LHCN-M2 (cell line): ENCODE data around the gene GDI2. TPM values are rescaled to one million over a fixed set of nuclear protein-coding genes. Genes with fewer than 3 reads are reported as not detected.
"Not testable (repeated sequence)": the region's sequence is repeated elsewhere in the genome, so short reads cannot be mapped to it uniquely, and the experiment has no call there.

ENCODE experiments used
- DNase-seq: peaks from one replicate; pipeline ENCODE4 v3.0.0-alpha.2; 2012; ENCODE audit warnings: low read depth
- total RNA-seq: library from RNA; depleted of rRNA; stranded (reverse); fragments of >200 nt; gene quantifications from 2 replicates; pipeline ENCODE4 v1.2.3, GENCODE V29; 2014

GDI2 gene
- total RNA-seq, 1 experiment from 2014 or later, result 341 TPM

DNA sequence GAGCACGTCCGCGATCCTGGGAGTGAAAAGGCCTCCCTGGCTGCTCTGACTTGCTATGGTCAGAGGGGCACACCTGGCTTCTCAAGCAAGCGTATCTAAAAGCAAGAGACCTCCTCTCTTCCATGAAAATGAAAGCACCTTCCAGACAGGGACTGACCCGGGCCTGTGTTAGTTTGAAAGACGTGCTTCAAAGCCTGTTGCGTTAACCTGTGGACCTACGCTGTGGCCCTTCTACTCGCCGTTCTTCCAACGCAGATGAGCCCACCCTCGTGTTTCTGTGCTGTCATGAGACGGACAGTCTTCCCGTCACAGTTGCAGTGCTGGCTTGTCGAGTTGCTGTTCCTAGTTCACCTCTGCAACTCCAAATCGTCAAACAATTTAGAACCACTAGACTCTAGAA is 15.5 kb upstream of the GDI2 start:
- DNase-seq, result no peak

DNA sequence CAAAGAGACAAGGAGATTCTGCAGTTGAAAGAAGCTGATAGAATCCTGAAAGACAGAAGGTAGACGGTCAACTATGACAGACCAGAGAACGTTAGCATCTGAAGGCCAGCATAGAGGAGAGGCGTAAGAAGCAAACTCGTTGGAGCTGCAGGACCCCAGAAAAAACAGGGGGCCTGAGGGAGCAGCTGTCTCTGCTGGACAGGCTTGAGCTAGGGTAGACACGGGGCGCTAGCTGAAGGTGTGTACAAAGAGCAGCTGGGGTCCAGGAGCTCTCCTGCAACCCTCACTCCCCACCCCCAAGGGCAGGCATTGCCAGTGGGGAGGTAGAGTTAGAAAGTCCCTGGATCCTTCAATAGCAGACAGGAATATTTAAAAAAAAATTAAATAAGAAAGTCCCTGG is 14.6 kb upstream of the GDI2 start:
- no peak for DNase-seq

DNA sequence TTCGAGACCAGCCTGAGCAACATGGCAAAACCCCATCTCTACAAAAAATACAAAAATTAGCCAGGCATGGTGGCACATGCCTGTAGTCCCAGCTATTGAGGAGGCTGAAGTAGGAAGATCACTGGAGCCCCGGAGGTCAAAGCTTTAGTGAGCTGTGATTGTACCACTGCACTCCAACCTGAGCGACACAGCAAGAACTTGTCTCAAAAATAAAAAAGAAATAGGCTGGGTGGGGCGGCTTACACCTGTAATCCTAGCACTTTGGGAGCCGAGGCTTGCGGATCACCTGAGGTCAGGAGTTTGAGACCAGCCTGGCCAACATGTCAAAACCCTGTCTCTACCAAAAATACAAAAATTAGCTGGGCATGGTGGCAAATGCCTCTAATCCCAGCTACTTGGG is 13.3 kb upstream of the GDI2 start:
- DNase-seq, result not testable (repeated sequence)

DNA sequence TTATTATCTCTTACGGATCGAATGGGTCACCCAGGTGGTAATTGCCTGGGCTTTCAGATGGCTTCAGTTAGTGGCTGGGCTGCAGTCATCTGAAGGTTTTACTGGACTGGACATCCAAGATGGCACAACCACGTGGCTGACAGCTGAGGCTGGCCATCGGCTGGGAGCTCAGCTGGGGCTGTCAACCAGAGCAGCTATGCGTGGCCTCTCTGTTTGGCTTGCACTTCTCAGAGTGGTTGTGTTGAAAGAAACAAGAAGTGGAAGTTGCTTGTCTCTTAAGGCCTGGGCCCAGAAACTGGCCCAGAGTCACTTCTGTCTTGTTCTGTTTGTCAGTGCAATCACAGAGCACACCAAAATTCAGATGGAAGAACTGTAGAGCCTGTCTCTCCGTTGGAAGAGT is 5.7 kb upstream of the GDI2 start:
- no peak for DNase-seq

DNA sequence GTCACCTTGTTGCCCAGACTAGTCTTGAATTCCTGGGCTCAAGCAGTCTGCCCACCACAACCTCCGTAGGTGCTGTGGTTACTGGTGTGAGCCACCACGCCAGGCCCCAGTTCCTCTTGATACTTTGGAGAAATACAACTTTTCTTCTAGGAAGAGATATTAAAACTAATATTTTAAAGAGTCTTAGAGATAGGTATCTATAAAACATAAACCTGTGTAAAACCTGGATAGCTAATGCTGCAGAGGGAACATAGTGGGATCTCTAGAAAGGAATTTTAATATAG is 4.8 kb upstream of the GDI2 start:
- DNase-seq, result no peak

DNA sequence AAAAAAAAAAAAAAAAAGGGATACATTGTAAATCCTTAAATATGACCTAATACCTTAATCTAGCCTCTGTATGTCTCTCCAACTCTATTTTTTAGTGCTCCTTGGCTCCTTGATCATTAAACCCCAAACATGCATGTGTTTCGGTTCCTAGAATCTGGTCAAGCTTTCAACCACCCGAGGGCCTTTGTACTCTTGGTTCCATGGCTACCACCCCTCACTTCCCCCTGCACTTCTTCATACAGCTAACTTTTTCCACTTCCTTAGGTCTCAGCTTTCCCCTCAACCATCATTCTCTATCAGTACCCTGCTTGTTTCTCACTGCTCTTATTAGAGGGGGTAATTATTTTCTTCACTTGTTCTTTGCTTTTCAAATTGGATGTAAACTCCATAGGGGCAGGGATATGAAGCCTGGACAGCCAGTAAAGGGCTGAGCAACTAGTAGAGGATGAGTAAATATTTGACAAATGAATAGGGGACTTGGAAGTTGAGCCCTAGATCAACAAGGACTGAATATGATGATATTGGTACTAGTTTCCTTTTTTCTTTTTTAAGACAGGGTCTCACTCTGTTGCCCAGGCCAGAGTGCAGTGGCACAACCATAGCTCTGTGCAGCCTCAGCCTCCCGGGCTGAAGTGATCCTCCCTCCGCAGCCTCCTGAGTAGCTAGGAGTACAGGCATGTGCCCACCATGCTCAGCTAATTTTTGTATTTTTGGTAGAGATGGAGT is 4.3 kb upstream of the GDI2 start:
- DNase-seq, result no peak

DNA sequence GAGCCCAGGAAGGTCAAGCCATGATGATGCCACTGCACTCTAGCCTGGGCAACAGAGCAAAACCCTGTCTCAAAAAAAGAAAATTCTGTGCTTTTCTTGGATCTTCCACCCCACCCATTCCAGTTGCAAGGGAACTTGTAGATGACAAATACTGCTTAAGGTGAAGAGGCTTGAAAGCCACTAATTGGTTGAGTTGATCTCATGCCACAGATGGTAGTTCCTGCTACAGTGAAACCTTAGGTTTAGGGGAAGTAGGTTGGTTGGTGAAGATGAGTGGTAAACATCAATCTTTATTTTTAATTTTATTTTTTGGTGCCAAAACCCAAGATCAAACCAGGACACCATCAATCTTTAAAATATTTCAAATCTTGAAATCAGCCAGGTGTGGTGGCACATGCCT is 2.9 kb upstream of the GDI2 start:
- no peak for DNase-seq

DNA sequence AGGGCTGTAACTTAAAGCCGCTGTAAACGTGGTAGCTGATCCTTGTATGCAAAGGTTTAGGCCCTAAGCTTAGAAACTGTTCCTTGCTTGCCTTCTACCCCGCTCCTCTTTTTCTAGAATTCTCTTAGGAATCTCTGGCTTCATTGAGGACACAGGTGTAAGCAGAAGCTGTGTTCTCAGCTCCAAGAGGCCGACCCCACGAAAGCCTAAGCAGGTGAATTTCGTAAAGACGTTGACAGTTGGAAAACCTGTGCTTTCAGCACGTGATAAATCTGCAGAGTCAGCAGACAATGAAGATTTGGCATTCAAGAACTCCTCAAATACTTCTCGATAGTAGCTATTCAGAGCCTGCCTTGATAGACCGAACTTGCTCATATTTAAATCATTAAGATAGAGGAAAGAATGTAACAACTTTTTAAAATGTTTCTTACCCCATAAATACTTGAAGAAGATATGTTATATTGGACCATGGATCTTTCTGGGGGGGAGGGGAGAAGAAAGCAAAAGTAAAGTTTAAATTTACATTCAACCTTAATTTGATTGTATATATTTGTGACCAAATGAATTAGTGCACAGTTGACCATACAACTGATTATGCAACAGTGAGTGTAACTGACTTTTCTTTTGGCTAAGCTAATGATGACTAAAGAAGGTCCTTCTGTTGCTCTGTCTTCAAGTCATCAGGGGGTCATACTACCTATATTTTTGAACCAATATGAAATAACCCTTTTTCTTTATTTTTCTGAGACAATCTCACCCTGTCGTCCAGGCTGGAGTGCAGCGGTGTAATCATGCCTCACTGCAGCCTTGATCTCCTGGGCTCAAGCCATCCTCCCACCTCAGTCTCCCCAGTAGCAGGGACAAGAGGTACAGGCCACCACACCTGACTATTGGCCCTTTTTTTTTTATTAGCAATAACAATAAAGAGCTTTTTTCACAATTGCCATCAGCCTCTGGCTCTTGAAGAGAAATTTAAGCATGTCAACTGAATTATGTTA is 1.2 kb upstream of the GDI2 start:
- DNase-seq, result no peak

DNA sequence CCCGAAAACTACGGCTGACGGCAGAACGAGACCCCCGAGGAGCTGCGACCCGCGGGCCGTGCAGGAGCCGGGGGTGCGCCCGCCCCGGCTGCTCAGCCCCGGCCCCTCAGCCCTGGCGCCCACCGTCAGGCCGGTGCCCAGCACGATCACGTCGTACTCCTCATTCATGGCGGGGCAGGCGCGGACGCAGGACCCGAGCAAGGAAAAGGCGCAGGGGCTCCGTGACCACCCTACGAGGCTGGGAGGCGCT is 218 bp downstream of the GDI2 start:
- no peak for DNase-seq

DNA sequence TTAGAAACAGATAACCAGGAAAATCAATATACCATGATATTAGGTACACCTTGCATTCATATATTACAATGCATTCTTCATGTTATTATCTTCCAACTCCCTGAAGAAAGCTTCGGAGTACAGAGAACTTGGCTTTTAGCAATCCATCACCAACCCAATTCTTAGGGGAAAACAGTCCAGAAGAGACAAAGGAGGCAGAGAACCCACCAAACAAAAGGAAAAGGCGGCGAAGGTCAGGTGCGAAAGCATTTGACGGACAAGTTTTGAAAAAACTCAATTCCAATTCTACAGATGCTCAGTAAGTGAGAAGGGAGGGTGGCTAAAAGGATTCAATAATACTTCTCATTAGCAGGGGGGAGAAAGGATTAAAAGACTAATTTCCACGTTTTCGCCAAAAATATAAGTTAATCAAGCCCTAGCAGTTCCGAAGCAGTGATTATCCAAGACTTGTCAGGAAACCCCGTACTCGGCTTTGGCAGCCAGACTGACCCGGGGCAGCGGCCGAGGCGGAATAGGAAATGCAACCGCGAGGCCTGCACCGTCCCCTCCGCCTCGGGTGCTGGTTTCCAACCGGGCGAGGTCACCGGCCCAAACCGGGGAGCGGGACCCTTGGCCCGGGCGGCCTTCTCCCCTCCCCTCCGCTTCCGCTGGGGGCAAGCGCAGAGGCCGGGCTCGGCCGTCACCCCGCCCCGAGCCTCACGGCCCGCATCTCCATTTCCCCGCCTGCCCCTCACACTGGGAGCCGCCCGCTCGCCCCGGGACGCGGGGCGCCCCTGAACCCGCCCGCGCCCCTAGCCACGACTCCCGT is 747 bp downstream of the GDI2 start:
- peak; percentile 21 for DNase-seq

DNA sequence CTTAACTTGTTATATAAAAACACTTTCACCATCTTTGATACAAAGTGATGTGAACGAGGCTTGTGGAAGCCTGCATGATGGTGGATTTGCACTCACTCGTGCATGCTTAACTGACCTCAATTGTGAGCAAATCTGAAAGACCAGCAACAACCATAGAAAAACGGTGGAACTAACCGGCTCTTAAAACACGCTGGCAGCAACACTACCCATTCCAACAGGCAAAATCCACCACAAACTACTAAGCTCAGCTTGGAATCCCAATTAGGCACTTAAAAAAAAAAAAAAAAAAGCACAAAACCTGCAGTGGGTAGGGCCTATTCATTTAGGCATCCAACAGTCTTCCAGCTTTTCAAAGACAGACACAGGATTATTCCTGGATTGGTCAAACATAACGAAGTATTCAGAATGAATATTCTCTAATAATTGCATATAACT is 1.8 kb downstream of the GDI2 start:
- peak; percentile 55 for DNase-seq

DNA sequence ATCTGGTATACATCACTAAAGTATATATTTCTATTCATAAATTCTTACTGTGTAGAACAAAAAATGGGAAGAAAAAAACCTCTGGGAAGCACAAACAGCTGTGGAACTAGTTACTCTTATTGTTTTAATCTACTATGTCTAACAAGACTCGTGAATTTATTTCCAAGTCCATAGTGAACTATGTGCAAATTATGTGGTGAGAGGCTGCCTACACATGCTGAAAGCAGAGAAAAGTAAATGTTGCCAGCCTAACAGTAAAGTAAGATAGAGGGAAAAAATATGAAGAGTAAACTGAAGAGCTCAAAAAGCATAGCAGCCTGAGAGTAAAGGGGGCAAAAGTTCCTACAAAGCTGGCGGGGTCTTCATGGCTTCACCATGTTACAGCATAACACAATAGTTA is 3.0 kb downstream of the GDI2 start:
- DNase-seq, result no peak

DNA sequence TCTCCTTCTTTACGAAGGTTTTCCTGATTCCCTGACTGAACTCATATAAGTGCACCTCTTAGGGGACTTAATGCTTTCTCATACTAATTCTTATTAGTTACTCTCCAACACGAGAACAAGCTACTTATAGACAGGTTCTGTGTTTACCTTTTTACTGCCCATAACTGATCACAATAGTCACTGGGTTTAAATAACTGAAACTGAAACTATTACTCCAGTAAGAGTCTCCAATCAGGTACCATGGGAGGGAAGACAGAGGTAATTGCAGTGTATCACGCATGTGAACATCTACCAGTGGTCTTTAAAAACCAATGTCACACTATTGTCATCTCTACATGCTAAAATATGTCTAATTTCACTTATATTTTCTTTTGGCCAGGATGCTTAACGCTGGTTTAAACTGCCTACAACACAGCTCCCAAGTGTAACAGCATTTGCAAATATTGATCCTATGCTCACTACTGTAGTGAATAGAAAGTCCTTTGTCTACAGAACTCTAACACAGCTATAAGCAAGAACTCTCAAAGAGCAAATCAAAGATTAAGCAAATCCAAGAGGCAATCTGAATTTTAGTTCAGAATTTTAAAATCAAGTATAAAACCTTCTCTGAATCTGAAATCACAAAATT is 3.6 kb downstream of the GDI2 start:
- DNase-seq, result no peak

DNA sequence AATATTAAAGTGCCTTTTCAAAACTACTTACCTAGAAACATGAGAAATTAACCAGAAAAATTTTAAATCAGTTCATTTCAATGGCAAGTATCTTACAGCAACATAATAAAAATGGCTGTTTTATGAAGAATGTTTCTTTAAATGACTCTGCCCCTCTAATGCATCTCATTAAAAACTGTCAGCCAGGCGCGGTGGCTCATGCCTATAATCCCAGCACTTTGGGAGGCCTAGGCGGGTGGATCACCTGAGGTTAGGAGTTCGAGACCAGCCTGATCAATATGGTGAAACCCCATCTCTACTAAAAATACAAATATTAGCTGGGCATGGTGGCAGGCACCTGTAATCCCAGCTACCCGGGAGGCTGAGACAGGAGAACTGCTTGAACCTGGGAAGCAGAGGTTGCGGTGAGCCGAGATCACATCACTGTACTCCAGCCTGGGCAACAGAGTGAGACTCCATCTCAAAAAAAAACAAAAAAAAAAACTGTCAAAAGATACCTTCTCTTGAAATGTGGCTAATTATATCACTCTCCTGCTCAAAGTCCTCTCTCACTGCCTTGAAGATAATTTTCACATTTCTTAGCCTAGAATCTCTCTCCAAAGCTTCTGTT is 4.3 kb downstream of the GDI2 start:
- not testable (repeated sequence) for DNase-seq

DNA sequence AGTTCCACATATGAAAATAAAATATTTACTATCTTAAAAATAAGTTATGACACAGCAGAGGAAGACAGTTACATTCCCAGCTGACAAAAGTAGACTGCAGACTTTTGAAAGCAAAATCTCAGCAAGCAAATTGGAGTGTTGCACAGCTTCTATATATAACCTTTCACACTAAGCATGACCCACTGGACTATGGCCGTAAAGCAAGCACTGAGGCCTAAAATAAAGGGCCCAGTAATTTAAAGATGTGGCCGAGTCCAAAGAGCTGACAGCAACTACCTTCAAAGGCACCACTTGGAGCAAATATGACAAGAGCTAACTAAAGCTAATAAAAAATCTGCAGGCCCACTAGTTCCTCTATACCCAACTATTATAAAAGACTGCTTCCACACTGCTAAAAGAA is 6.5 kb downstream of the GDI2 start:
- DNase-seq, result no peak

DNA sequence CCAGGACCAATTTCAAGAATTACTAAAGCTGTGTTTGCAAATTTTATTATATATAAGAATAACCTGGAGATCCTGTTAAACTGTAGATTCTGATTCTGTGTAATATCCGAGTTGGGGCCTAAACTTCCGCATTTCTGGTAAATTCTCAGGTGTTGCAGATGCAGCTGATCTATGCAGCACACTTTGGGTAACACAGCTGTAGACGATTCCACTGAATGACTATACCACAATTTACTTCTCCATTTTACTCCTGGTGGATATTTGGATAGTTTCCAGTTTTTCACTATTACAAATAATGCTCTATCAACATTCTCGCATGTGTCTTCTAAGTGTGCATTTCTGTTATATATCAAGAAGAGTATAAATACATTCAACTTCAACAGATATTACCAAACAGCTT is 7.5 kb downstream of the GDI2 start:
- no peak for DNase-seq

DNA sequence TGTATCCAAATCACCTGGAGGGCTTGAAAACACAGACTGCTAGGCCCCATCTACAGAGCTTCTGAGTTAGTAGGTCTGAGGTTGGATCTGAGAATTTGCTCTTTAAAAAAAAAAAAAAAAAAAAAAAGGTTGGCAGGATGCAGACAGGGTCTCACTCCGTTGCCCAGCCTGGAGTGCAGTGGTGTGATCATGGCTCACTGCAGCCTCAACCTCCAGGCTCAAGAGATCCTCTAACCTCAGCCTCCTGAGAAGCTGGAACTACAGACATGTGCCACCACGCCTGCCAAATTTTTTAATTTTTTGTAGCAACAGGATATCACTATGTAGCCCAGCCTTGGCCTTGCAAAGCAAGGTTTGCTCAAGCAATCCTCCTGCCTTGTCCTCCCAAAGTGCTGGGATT is 8.0 kb downstream of the GDI2 start:
- DNase-seq, result no peak

DNA sequence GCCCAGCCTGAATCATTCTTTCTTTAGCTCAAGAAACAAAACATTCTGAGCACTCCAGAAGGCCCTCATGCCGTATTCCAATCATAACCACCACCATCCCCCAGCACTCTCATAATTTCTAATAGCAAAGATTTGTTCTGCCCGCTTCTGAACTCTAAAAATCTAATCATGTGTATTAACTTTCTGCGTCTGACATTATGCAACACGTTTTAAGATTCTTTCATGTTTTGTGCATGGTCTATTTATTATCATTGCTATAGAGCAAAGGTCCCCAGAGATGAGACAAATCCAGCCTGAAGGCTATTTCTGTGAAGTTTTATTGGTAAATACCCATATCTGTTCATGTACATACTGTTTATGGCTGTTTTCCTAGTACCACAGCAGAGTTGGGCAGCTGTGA is 8.8 kb downstream of the GDI2 start:
- DNase-seq, result no peak

DNA sequence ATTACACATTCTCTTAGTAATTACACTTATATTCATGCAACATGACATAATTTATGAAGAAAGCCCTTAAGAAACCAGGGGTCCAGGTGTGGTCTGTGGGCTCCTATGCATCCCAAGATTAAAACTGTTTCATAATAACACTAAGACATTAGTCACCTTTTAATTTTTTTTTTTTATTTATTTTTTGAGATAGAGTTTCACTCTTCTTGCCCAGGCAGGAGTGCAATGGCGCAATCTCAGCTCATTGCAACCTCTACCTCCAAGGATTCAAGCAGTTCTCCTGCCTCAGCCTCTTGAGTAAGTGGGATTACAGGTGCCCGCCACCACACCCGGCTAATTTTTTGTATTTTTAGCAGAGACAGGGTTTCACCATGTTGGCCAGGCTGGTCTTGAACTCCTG is 12.5 kb downstream of the GDI2 start:
- DNase-seq, result no peak

DNA sequence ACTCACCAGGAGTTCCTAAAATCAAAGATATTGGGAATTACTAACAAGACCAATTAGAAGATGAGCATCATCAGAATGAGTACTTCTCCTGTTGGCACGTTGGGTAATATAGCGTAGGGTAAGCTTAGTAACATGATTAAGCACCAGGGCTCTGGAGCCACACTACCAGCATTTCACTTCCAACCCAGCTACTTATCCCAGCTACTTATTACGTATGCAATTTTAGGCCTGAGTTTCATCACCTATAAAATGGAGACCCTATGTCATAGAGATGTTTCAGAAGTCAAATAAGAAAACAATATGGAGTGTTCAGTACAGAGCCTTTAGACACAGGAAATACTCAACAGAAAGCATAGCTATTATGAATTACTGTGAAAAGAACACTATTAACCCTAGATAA is 19.0 kb downstream of the GDI2 start:
- DNase-seq, result no peak

DNA sequence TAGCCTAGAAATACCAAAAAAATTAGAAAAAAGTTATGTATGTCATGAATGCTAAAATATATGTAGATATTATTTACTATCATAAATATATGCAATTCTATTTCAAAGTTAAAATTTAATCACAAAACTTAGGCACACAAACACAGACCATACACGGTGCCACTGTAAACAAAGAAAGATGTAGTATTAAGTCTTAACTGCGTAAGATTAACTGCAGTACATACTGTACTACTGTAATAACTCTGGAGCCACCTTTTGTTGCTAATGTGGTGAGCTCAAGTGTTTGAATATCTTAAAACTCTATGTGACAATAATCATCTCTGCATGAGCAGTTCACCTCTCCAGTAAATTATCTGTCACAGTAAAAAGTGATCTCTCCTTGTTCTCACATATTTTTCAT is 23.6 kb downstream of the GDI2 start:
- no peak for DNase-seq

DNA sequence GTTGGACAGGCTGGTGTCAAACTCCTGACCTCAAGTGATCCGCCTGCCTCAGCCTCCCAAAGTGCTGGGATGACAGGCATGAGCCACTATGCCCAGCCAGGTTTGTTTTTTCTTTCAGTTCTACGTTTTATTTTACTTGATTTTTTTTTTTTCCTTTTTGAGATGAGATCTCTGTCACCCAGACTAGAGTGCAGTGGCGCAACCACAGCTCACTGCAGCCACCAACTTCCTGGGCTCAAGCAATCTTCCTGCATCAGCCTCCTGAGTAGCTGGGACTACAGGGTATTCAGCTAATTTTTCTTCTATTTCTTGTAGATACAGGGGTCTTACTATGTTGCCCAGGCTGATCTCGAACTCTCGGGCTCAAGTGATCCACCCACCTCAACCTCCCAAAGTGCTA is 24.3 kb downstream of the GDI2 start:
- no peak for DNase-seq
